ENCODE measurements around the gene SLC6A5. TPM values are rescaled to one million over a fixed set of nuclear protein-coding genes. Genes with fewer than 3 reads are reported as not detected.

Gene SLC6A5
- total RNA-seq, 1 donor, result not detected

GRCh38 chr11:20621679-20622078, 22.3 kb downstream of the SLC6A5 start:
- no peak overlapping the region for H3K4me3 ChIP-seq (ENCODE audit: low read depth, low read length)
- no peak for TF ChIP-seq CTCF (IDR thresholded peaks at IDR 0.05; ENCODE audit: insufficient read depth, low read depth, low read length)
- no peak for DNase-seq (ENCODE audit: low read depth)

GRCh38 chr11:20623252-20623651, 23.8 kb downstream of the SLC6A5 start:
- no peak for DNase-seq (ENCODE audit: low read depth)
- no peak for TF ChIP-seq CTCF (IDR thresholded peaks at IDR 0.05; ENCODE audit: insufficient read depth, low read depth, low read length)
- no peak overlapping the region for H3K4me3 ChIP-seq (ENCODE audit: low read depth, low read length)

- no peak for DNase-seq (ENCODE audit: low read depth)
- H3K4me3 ChIP-seq (ENCODE audit: low read depth, low read length), result no peak overlapping the region
- TF ChIP-seq CTCF (IDR thresholded peaks at IDR 0.05; ENCODE audit: insufficient read depth, low read depth, low read length), result no peak
These were observed 26.9 kb downstream of the SLC6A5 start for GRCh38 chr11:20626279-20626678.

- no peak for TF ChIP-seq CTCF (IDR thresholded peaks at IDR 0.05; ENCODE audit: insufficient read depth, low read depth, low read length)
- no peak for DNase-seq (ENCODE audit: low read depth)
- H3K4me3 ChIP-seq (ENCODE audit: low read depth, low read length), result no peak overlapping the region
These were observed 27.6 kb downstream of the SLC6A5 start for GRCh38 chr11:20627026-20627425.

- no peak for DNase-seq (ENCODE audit: low read depth)
- TF ChIP-seq CTCF (IDR thresholded peaks at IDR 0.05; ENCODE audit: insufficient read depth, low read depth, low read length), result no peak
- no peak overlapping the region for H3K4me3 ChIP-seq (ENCODE audit: low read depth, low read length)
These were observed 28.3 kb downstream of the SLC6A5 start for GRCh38 chr11:20627701-20628100.

- H3K4me3 ChIP-seq (ENCODE audit: low read depth, low read length), result no peak overlapping the region
- no peak for DNase-seq (ENCODE audit: low read depth)
- TF ChIP-seq CTCF (IDR thresholded peaks at IDR 0.05; ENCODE audit: insufficient read depth, low read depth, low read length), result no peak
These were observed 32.2 kb downstream of the SLC6A5 start for GRCh38 chr11:20631519-20632168.

GRCh38 chr11:20632169-20632532, 32.7 kb downstream of the SLC6A5 start:
- TF ChIP-seq CTCF (IDR thresholded peaks at IDR 0.05; ENCODE audit: insufficient read depth, low read depth, low read length), result no peak
- DNase-seq (ENCODE audit: low read depth), result no peak
- no peak overlapping the region for H3K4me3 ChIP-seq (ENCODE audit: low read depth, low read length)

All from fibroblast of villous mesenchyme (primary cell).